Measurements from ENCODE around the gene TUBB2B. TPM values are rescaled to one million over a fixed set of nuclear protein-coding genes. Genes with fewer than 3 reads are reported as not detected.

Gene TUBB2B
- total and polyA plus RNA-seq, 9 of the 15 experiments (the other 6 are each of a cell fraction or from before 2014, with no cell fraction given) = 0.11 to 9.7 (median 4.6) TPM

DNA sequence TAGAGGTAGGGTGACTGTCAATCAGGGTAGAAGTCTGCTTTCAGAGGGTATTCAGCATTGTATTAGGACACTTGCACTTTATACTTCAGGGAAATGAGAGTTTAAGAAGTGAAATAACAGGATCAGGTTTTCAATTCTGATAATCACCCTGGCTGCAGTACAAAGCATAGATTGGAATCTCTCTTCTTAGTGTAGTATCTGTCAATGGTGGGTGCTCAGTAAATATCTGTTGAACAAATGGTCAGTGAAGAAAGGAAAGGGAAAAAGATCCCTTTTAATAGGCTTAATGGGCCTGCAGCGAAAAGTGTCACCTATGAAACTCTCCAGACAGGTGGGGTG lies 18.7 kb downstream of the TUBB2B start:
- WGBS (ENCODE audit: insufficient coverage, low coverage, missing lambda C conversion rate) = no CpG with 5 or more reads among the region's 1 CpG
- ChIA-PET CTCF (ENCODE audit: low intra/inter-chr PET ratio) (interaction anchor here (1.2 kb wide), 1 partner anchor 83 kb away, joined by 5 read pairs; no protein-coding TSS in a partner anchor), POLR2A (interaction anchor here (0.8 to 4.3 kb wide), 9 partner anchors 11 to 462 kb away, joined by 3 to 21 read pairs (median 3); partner anchors contain the start of genes PSMG4 and TUBB2A)
- Histone ChIP-seq H2AFZ (ENCODE audit: low read depth, low read length) (peak overlapping the region; percentile 90), H3K9me1 (ENCODE audit: control insufficient read depth, insufficient read depth, low read length) (no peaks in the 10 kb centered on the region), H3K27me3 (ENCODE audit: control insufficient read depth in 2 of 2, insufficient read depth in 2 of 2, low read length in 2 of 2) (no peaks in the 10 kb centered on the region), H3K79me2 (ENCODE audit: control insufficient read depth, insufficient read depth, low read length) (no peaks in the 10 kb centered on the region), H3K4me1 (replicated peaks in 1 of 2; ENCODE audit: control insufficient read depth in 2 of 2, insufficient read depth in 2 of 2, low read length in 2 of 2) (peaks cover 33 to 44% of the 10 kb centered on the region in 2 experiments), H4K20me1 (replicated peaks; ENCODE audit: control insufficient read depth, insufficient read depth, low read length) (no peaks in the 10 kb centered on the region), H3K36me3 (ENCODE audit: control insufficient read depth, insufficient read depth, low read length) (no peaks in the 10 kb centered on the region), H3K4me2 (ENCODE audit: insufficient read depth, low read length) (peak overlapping the region; percentile 65), H3K27ac (ENCODE audit: extremely low read depth, low read depth, low read length) (peak overlapping the region; percentile 75; the same call in 2 of the 3 replicates), H3K9ac (ENCODE audit: insufficient read depth in 1 of 2, low read depth in 2 of 2, low read length in 2 of 2) (peak overlapping the region; percentile 39 to 78; a peak in 3 of 4 replicates), H3K9me3 (replicated peaks; ENCODE audit: control insufficient read depth, insufficient read depth, low read depth, low read length) (peaks cover 2% of the 10 kb centered on the region; the same call in 1 of the 2 replicates), H3K4me3 (no peak overlapping the region)
- no peak for ATAC-seq
- in situ Hi-C loops (cut with MboI) (no loop called here), intact Hi-C loops (cut with micrococcal nuclease) (loop anchor here (1.0 to 5.0 kb wide), 4 partner anchors 44 to 141 kb away; partner anchors contain the start of gene RIPK1)
- BruUV-seq (replicated peaks) = no TSS peak
- FAIRE-seq = no peak
- no peak for DNase-seq (ENCODE audit: extremely low read depth in 1 of 4, low spot score in 3 of 4)
- TF ChIP-seq PKNOX1 (IDR thresholded peaks at IDR 0.05) = peak; percentile 0; the same call in 1 of the 2 replicates
- 0 out of 2 replicates have a peak, but pooled peaks have one; percentile 9 for TF ChIP-seq SMARCC2 (IDR thresholded peaks at IDR 0.05; ENCODE audit: low read depth)
- peak; percentile 14; the same call in 1 of the 2 replicates for TF ChIP-seq ARID4B (CRISPR knock-in tag; IDR thresholded peaks at IDR 0.05)
- TF ChIP-seq BRF2 (IDR thresholded peaks at IDR 0.05; ENCODE audit: borderline replicate concordance, insufficient read depth, insufficient read length) = no peak
- TF ChIP-seq RFX1 (IDR thresholded peaks at IDR 0.05) = peak; percentile 51
- TF ChIP-seq NBN (IDR thresholded peaks at IDR 0.05; ENCODE audit: low read depth) = no peak
- 0 out of 2 replicates have a peak, but pooled peaks have one; percentile 29 for TF ChIP-seq PYGO2 (tag; IDR thresholded peaks at IDR 0.05)
- 0 out of 2 replicates have a peak, but pooled peaks have one; percentile 9 for TF ChIP-seq GABPA (tag; conservative IDR thresholded peaks at IDR 0.05; ENCODE audit: low read depth)
- no peak for TF ChIP-seq SMAD2 (IDR thresholded peaks at IDR 0.05; ENCODE audit: low read depth, low read length)
